IMR-90 (cell line): ENCODE results near the gene ZNF296. TPM values are rescaled to one million over a fixed set of nuclear protein-coding genes. Genes with fewer than 3 reads are reported as not detected.

Experiments
- ATAC-seq: fragments of 200-7000 bp; cut with Tn5 transposase; 2 replicates; pipeline ENCODE4 v1.9.1; 2020; ENCODE audit warnings: low read depth, mild to moderate bottlenecking, moderate library complexity
- BruUV-seq: library from RNA; stranded (reverse); fragments of 400-500 nt; replicated peaks from 2 replicates; lab custom pipeline; 2021; lab: Mats Ljungman, UMichigan
- CTCF ChIA-PET: fragments of 300-600 bp; formaldehyde crosslinking; extraction: SDS; loops from one replicate; lab custom pipeline; 2021; ENCODE audit warnings: antibody characterized with exemption; lab: Yijun Ruan, JAX
- POLR2A ChIA-PET: fragments of 300-600 bp; sonication (Branson Sonifier 250); formaldehyde crosslinking; loops from one replicate; lab custom pipeline; 2022; ENCODE audit warnings: antibody characterized with exemption; ENCODE audit not compliant: unreplicated experiment; lab: Charles Lee
- DNase-seq: peaks from one replicate; pipeline ENCODE4 v3.0.0; 2013
- H2AFZ ChIP-seq: replicated peaks from 2 replicates; pipeline ENCODE3; 2013; ENCODE audit warnings: low read length, mild to moderate bottlenecking; ENCODE audit not compliant: poor library complexity
- H2AK5ac ChIP-seq: 2 replicates; pipeline ENCODE4 v1.6.1; 2013; ENCODE audit warnings: low read depth, low read length, inconsistent platforms
- H2AK9ac ChIP-seq: replicated peaks from 2 replicates; pipeline ENCODE3; 2013; ENCODE audit warnings: mild to moderate bottlenecking, low read depth, low read length, moderate library complexity; ENCODE audit not compliant: poor library complexity
- H2BK120ac ChIP-seq: 2 replicates; pipeline ENCODE4 v1.6.1; 2013; ENCODE audit warnings: low read depth, low read length, inconsistent platforms
- H2BK15ac ChIP-seq: 3 replicates; pipeline ENCODE4 v1.6.1; 2013; ENCODE audit warnings: low read depth, low read length, inconsistent platforms
- H2BK20ac ChIP-seq: 2 replicates; pipeline ENCODE4 v1.6.1; 2013; ENCODE audit warnings: low read depth, mild to moderate bottlenecking, inconsistent platforms, low read length, moderate library complexity
- H2BK5ac ChIP-seq: 2 replicates; pipeline ENCODE4 v1.6.1; 2013; ENCODE audit warnings: mild to moderate bottlenecking, low read depth, low read length, inconsistent platforms; ENCODE audit not compliant: poor library complexity, severe bottlenecking
- H3K14ac ChIP-seq: replicated peaks from 2 replicates; pipeline ENCODE4 v1.6.1; 2013; ENCODE audit warnings: low read depth, low read length, inconsistent platforms
- H3K18ac ChIP-seq: 2 replicates; pipeline ENCODE4 v1.6.1; 2013; ENCODE audit warnings: low read depth, low read length, control low read depth
- H3K23ac ChIP-seq: 2 replicates; pipeline ENCODE4 v1.6.1; 2013; ENCODE audit warnings: low read depth, low read length, inconsistent platforms
- H3K27ac ChIP-seq: 2 replicates; pipeline ENCODE4 v1.5.1; 2013; ENCODE audit warnings: mild to moderate bottlenecking, control low read depth, low read length; ENCODE audit not compliant: insufficient read depth
- H3K27me3 ChIP-seq: 2 replicates; pipeline ENCODE4 v1.6.1; 2013; ENCODE audit warnings: low read length; ENCODE audit not compliant: control insufficient read depth, insufficient read depth
- H3K36me3 ChIP-seq: 2 replicates; pipeline ENCODE4 v1.6.1; 2013; ENCODE audit warnings: low read length, mixed read lengths; ENCODE audit not compliant: control insufficient read depth, insufficient read depth
- H3K4ac ChIP-seq: 2 replicates; pipeline ENCODE4 v1.6.1; 2013; ENCODE audit warnings: low read depth, low read length, inconsistent platforms
- H3K4me1 ChIP-seq: 2 replicates; pipeline ENCODE4 v1.6.1; 2013; ENCODE audit warnings: low read length, mixed read lengths; ENCODE audit not compliant: control insufficient read depth, insufficient read depth
- H3K4me2 ChIP-seq: 2 replicates; pipeline ENCODE4 v1.6.1; 2013; ENCODE audit warnings: low read depth, mild to moderate bottlenecking, control low read depth, low read length, moderate library complexity
- H3K4me3 ChIP-seq: 2 replicates; pipeline ENCODE4 v1.5.1; 2013; ENCODE audit warnings: low read depth, mild to moderate bottlenecking, control low read depth, low read length, moderate library complexity; ENCODE audit not compliant: insufficient read depth
- H3K56ac ChIP-seq: 2 replicates; pipeline ENCODE4 v1.6.1; 2013; ENCODE audit warnings: low read length, inconsistent platforms; ENCODE audit not compliant: insufficient read depth; ENCODE audit errors: extremely low read depth
- H3K79me1 ChIP-seq, 2 experiments: 2 replicates each; pipeline ENCODE4 v1.6.1; 2013; ENCODE audit warnings: low read length in 2 of 2, inconsistent platforms in 1 of 2, low read depth in 1 of 2
- H3K9ac ChIP-seq: 2 replicates; pipeline ENCODE4 v1.6.1; 2013; ENCODE audit warnings: low read depth, low read length, control low read depth
- H3K9me1 ChIP-seq: 2 replicates; pipeline ENCODE4 v1.6.1; 2013; ENCODE audit warnings: low read length, inconsistent platforms; ENCODE audit not compliant: insufficient read depth
- H3K9me3 ChIP-seq: 2 replicates; pipeline ENCODE4 v1.6.1; 2013; ENCODE audit warnings: low read length; ENCODE audit not compliant: control insufficient read depth, insufficient read depth
- H4K20me1 ChIP-seq: 2 replicates; pipeline ENCODE4 v1.6.1; 2013; ENCODE audit warnings: low read length, inconsistent platforms; ENCODE audit not compliant: insufficient read depth
- H4K5ac ChIP-seq: 2 replicates; pipeline ENCODE4 v1.6.1; 2013; ENCODE audit warnings: mild to moderate bottlenecking, low read depth, low read length, control low read depth
- H4K8ac ChIP-seq, 2 experiments: 2 replicates each; pipeline ENCODE4 v1.6.1; 2013; ENCODE audit warnings: low read depth in 2 of 2, low read length in 2 of 2, control low read depth in 1 of 2, inconsistent platforms in 1 of 2
- H4K91ac ChIP-seq: 2 replicates; pipeline ENCODE4 v1.6.1; 2013; ENCODE audit warnings: low read depth, low read length, inconsistent platforms; ENCODE audit not compliant: insufficient read depth
- BHLHE40 ChIP-seq: fragments of 150-350 bp; IDR thresholded peaks from 2 replicates; pipeline ENCODE4 v1.6.1; 2016; ENCODE audit warnings: mild to moderate bottlenecking, low read depth, low read length
- CEBPB ChIP-seq: IDR thresholded peaks from 2 replicates; pipeline ENCODE4 v1.6.1; 2012; ENCODE audit warnings: low read depth, low read length, improper control_type of control experiment
- CHD1 ChIP-seq: IDR thresholded peaks from 2 replicates; pipeline ENCODE4 v1.6.1; 2012; ENCODE audit warnings: low read depth, low read length, improper control_type of control experiment
- FOS ChIP-seq: fragments of 150-350 bp; IDR thresholded peaks from 2 replicates; pipeline ENCODE4 v1.6.1; 2016; ENCODE audit warnings: low read depth, low read length
- MAFK ChIP-seq: IDR thresholded peaks from 2 replicates; pipeline ENCODE4 v1.6.1; 2012; ENCODE audit warnings: low read depth, low read length, improper control_type of control experiment
- MAZ ChIP-seq: IDR thresholded peaks from 2 replicates; pipeline ENCODE4 v1.6.1; 2012; ENCODE audit warnings: low read depth, mild to moderate bottlenecking, low read length, improper control_type of control experiment, moderate library complexity, borderline replicate concordance
- MXI1 ChIP-seq: IDR thresholded peaks from 2 replicates; pipeline ENCODE4 v1.6.1; 2012; ENCODE audit warnings: low read depth, mild to moderate bottlenecking, low read length, moderate library complexity, borderline replicate concordance
- NFE2L2 ChIP-seq: fragments of 150-350 bp; IDR thresholded peaks from 2 replicates; pipeline ENCODE4 v1.6.1; 2016; ENCODE audit warnings: low read depth, mild to moderate bottlenecking, low read length
- POLR2A ChIP-seq: IDR thresholded peaks from 2 replicates; pipeline ENCODE4 v1.6.1; 2012; ENCODE audit warnings: mild to moderate bottlenecking, low read depth, low read length
- RAD21 ChIP-seq: IDR thresholded peaks from 2 replicates; pipeline ENCODE4 v1.6.1; 2012; ENCODE audit warnings: low read length, improper control_type of control experiment
- RCOR1 ChIP-seq: IDR thresholded peaks from 2 replicates; pipeline ENCODE4 v1.6.1; 2012; ENCODE audit warnings: mild to moderate bottlenecking, low read length, improper control_type of control experiment; ENCODE audit not compliant: insufficient replicate concordance
- RFX5 ChIP-seq: IDR thresholded peaks from 2 replicates; pipeline ENCODE4 v1.8.0; 2012; ENCODE audit warnings: low read depth, mild to moderate bottlenecking, low read length, moderate library complexity
- SMC3 ChIP-seq: fragments of 150-350 bp; IDR thresholded peaks from 2 replicates; pipeline ENCODE4 v1.6.1; 2016; ENCODE audit warnings: low read depth, mild to moderate bottlenecking, antibody characterized with exemption, low read length, moderate library complexity
- WGBS, 2 experiments: methylation state at CpG; one replicate each; pipeline versions ENCODE4 v1.1.5 to v1.1.7; 2013; ENCODE audit warnings: missing lambda C conversion rate in 2 of 2; ENCODE audit not compliant: insufficient read length in 1 of 2; ENCODE audit errors: extremely low coverage in 2 of 2; 5-methylcytosine and 5-hydroxymethylcytosine counted together
- dilution Hi-C: fragments of 300-500 bp; cut with HindIII; formaldehyde crosslinking; loops from one replicate; pipeline ENCODE4 v1.14.3; 2018; ENCODE audit warnings: low sequenced_read_pairs; ENCODE audit not compliant: unreplicated experiment
- in situ Hi-C: fragments of 300-500 bp; cut with MboI; formaldehyde crosslinking; loops from 3 replicates; pipeline ENCODE4 v1.14.3; 2019; ENCODE audit warnings: low sequenced_read_pairs, inconsistent platforms, mixed read lengths
- intact Hi-C: fragments of 100-400 bp; cut with micrococcal nuclease; formaldehyde crosslinking; loops from 2 replicates; pipeline ENCODE4 v1.10.0; 2022
- polyA plus RNA-seq, 3 experiments: library from polyadenylated mRNA; depleted of rRNA; stranded (reverse); fragments of >200 nt; gene quantifications; 2 replicates each; pipeline ENCODE4 v1.2.3, GENCODE V29; 2012; ENCODE audit warnings: low replicate concordance in 1 of 3
- total RNA-seq: library from RNA; depleted of rRNA; stranded (reverse); fragments of >200 nt; gene quantifications from 2 replicates; pipeline ENCODE4 v1.2.3, GENCODE V29; 2012
- TF ChIP-seq, protein P1 (sequence below): fragments of 150-350 bp; IDR thresholded peaks from 2 replicates; pipeline ENCODE4 v1.6.1; 2017; ENCODE audit warnings: mild to moderate bottlenecking, antibody characterized with exemption, low read length, low read depth
- TF ChIP-seq, protein P2 (sequence below): fragments of 150-350 bp; IDR thresholded peaks from 2 replicates; pipeline ENCODE4 v1.6.1; 2016; ENCODE audit warnings: low read depth, mild to moderate bottlenecking, low read length, moderate library complexity, borderline replicate concordance
- TF ChIP-seq, protein P3 (sequence below): conservative IDR thresholded peaks from 2 replicates; pipeline ENCODE4 v1.5.1; 2012; ENCODE audit warnings: mild to moderate bottlenecking, low read depth, low read length, improper control_type of control experiment

The ZNF296 gene
- total and polyA plus RNA-seq, 2 of the 4 experiments (the other 2 are of a cell fraction), result 0.10 TPM; not detected in 1

DNA sequence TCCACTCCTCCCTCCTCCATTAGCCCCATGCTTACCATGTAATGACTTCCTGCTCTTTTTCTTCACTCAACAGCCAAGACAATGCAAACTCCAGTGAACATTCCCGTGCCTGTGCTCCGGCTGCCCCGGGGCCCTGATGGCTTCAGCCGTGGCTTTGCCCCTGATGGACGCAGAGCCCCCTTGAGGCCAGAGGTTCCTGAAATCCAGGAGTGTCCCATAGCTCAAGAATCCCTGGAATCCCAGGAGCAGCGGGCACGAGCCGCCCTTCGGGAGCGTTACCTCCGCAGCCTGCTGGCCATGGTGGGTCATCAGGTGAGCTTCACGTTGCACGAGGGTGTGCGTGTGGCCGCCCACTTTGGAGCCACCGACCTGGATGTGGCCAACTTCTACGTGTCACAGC lies 13.8 kb upstream of the ZNF296 start:
- Histone ChIP-seq H3K9me3 (no peaks in the 10 kb centered on the region), H2BK120ac (no peak overlapping the region), H3K56ac (no peak overlapping the region), H2AFZ (no peak overlapping the region), H2AK5ac (no peak overlapping the region), H3K9me1 (0 out of 2 replicates have a peak, but pooled peaks cover 3% of the 10 kb centered on the region), H3K9ac (no peak overlapping the region), H3K4me1 (peaks cover 9% of the 10 kb centered on the region; the same call in 1 of the 2 replicates), H3K14ac (no peak overlapping the region), H4K8ac (no peak overlapping the region), H3K27ac (no peak overlapping the region), H2BK15ac (no peak overlapping the region), H4K91ac (no peak overlapping the region), H3K4me3 (no peak overlapping the region), H4K20me1 (peaks cover 20% of the 10 kb centered on the region), H4K5ac (no peak overlapping the region), H3K79me1 (peaks cover 11 to 53% of the 10 kb centered on the region in 2 experiments), H3K36me3 (peaks cover 12% of the 10 kb centered on the region), H3K23ac (no peak overlapping the region), H2BK5ac (no peak overlapping the region), H2BK20ac (no peak overlapping the region), H3K4me2 (no peak overlapping the region), H2AK9ac (no peak overlapping the region), H3K18ac (no peak overlapping the region), H3K4ac (no peak overlapping the region), H3K27me3 (no peaks in the 10 kb centered on the region)
- BruUV-seq, result no TSS peak
- TF ChIP-seq, protein P1, sequence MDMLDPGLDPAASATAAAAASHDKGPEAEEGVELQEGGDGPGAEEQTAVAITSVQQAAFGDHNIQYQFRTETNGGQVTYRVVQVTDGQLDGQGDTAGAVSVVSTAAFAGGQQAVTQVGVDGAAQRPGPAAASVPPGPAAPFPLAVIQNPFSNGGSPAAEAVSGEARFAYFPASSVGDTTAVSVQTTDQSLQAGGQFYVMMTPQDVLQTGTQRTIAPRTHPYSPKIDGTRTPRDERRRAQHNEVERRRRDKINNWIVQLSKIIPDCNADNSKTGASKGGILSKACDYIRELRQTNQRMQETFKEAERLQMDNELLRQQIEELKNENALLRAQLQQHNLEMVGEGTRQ, result no peak
- TF ChIP-seq SMC3 (no peak), POLR2A (no peak), MXI1 (no peak), CHD1 (no peak), RFX5 (no peak), BHLHE40 (no peak), RCOR1 (no peak), MAZ (no peak), FOS (no peak), RAD21 (no peak), NFE2L2 (no peak), CEBPB (no peak), MAFK (no peak)
- TF ChIP-seq, protein P2, sequence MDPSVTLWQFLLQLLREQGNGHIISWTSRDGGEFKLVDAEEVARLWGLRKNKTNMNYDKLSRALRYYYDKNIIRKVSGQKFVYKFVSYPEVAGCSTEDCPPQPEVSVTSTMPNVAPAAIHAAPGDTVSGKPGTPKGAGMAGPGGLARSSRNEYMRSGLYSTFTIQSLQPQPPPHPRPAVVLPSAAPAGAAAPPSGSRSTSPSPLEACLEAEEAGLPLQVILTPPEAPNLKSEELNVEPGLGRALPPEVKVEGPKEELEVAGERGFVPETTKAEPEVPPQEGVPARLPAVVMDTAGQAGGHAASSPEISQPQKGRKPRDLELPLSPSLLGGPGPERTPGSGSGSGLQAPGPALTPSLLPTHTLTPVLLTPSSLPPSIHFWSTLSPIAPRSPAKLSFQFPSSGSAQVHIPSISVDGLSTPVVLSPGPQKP, result no peak
- TF ChIP-seq, protein P3, sequence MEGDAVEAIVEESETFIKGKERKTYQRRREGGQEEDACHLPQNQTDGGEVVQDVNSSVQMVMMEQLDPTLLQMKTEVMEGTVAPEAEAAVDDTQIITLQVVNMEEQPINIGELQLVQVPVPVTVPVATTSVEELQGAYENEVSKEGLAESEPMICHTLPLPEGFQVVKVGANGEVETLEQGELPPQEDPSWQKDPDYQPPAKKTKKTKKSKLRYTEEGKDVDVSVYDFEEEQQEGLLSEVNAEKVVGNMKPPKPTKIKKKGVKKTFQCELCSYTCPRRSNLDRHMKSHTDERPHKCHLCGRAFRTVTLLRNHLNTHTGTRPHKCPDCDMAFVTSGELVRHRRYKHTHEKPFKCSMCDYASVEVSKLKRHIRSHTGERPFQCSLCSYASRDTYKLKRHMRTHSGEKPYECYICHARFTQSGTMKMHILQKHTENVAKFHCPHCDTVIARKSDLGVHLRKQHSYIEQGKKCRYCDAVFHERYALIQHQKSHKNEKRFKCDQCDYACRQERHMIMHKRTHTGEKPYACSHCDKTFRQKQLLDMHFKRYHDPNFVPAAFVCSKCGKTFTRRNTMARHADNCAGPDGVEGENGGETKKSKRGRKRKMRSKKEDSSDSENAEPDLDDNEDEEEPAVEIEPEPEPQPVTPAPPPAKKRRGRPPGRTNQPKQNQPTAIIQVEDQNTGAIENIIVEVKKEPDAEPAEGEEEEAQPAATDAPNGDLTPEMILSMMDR, result no peak
- dilution Hi-C loops, result no loop called here
- intact Hi-C loops, result loop anchor here (5.0 kb wide), 1 partner anchor 37 kb away; no protein-coding TSS in a partner anchor
- no peak for DNase-seq
- in situ Hi-C loops, result no loop called here
- ChIA-PET CTCF (no interaction called here), POLR2A (no interaction called here)
- WGBS, 2 experiments, result 98% methylated on average over 10 of the region's 17 CpGs; no CpG with 5 or more reads in 1 of the 2 experiments
- no peak for ATAC-seq
